HepG2 (cell line): ENCODE results near the gene UAP1L1. TPM values are rescaled to one million over a fixed set of nuclear protein-coding genes. Genes with fewer than 3 reads are reported as not detected.
A peak's percentile ranks its signal among the peaks of the same experiment; 100 is the strongest.

Experiments used
- ELF3 ChIP-seq: IDR thresholded peaks from 2 replicates; pipeline ENCODE4 v1.6.1; 2016; ENCODE audit warnings: missing genetic modification reagents, missing compliant biosample characterization
- KAT8 ChIP-seq: IDR thresholded peaks from 2 replicates; pipeline ENCODE4 v1.6.1; 2016; ENCODE audit warnings: missing genetic modification reagents, missing compliant biosample characterization
- KLF6 ChIP-seq: IDR thresholded peaks from 2 replicates; pipeline ENCODE4 v1.8.0; 2016; ENCODE audit warnings: missing biosample characterization, missing genetic modification reagents
- MBNL3 ChIP-seq: fragments of 250-450 bp; sonication (Bioruptor Pico); conservative IDR thresholded peaks from 2 replicates; pipeline ENCODE4 v1.8.0; 2022; ENCODE audit warnings: mild to moderate bottlenecking, inconsistent platforms
- ONECUT2 ChIP-seq: sonication (generic); formaldehyde crosslinking; IDR thresholded peaks from 2 replicates; pipeline ENCODE4 v1.4.0; 2020; ENCODE audit warnings: missing genetic modification reagents
- RBM22 ChIP-seq: fragments of 200-400 bp; formaldehyde crosslinking; optimal IDR thresholded peaks from 2 replicates; pipeline ENCODE3; 2017; ENCODE audit warnings: mild to moderate bottlenecking, low read length, moderate library complexity
- RFX3 ChIP-seq: IDR thresholded peaks from 2 replicates; pipeline ENCODE4 v1.6.1; 2016; ENCODE audit warnings: missing biosample characterization, missing genetic modification reagents
- ZMAT3 ChIP-seq: sonication (generic); formaldehyde crosslinking; conservative IDR thresholded peaks from 2 replicates; pipeline ENCODE4 v1.7.0; 2021; ENCODE audit warnings: missing genetic modification reagents
- ZNF331 ChIP-seq: sonication (generic); formaldehyde crosslinking; IDR thresholded peaks from 2 replicates; pipeline ENCODE4 v1.4.0; 2020; ENCODE audit warnings: missing genetic modification reagents
- ZNF746 ChIP-seq: sonication (generic); formaldehyde crosslinking; IDR thresholded peaks from 2 replicates; pipeline ENCODE4 v1.8.0; 2022; ENCODE audit warnings: mild to moderate bottlenecking, missing genetic modification reagents
- ZNF749 ChIP-seq: sonication (generic); formaldehyde crosslinking; IDR thresholded peaks from 2 replicates; pipeline ENCODE4 v1.8.0; 2022; ENCODE audit warnings: mild to moderate bottlenecking, missing genetic modification reagents, moderate library complexity, borderline replicate concordance
- ZNF775 ChIP-seq: sonication (generic); formaldehyde crosslinking; IDR thresholded peaks from 2 replicates; pipeline ENCODE4 v1.4.0; 2020; ENCODE audit warnings: missing genetic modification reagents, mild to moderate bottlenecking, moderate library complexity, borderline replicate concordance
- ZNF83 ChIP-seq: sonication (generic); formaldehyde crosslinking; IDR thresholded peaks from 2 replicates; pipeline ENCODE4 v1.4.0; 2020; ENCODE audit warnings: missing genetic modification reagents, mild to moderate bottlenecking, borderline replicate concordance
- polyA plus RNA-seq, 8 experiments: library from polyadenylated mRNA; depleted of rRNA in 3 of 8; stranded (reverse) in 7 of 8; unstranded in 1 of 8; fragments of >200 nt; fragmentation: Illumina TruSeq in 4 of 8; extraction: Trizol in 4 of 8; gene quantifications; 2 replicates each; pipeline versions ENCODE4 v1.2.1 to v1.2.3, GENCODE V29; 2011 to 2016; ENCODE audit warnings: low read depth in 4 of 8, missing spikeins in 1 of 8, mixed read lengths in 1 of 8; ENCODE audit not compliant: insufficient read depth in 1 of 8
- total RNA-seq, 5 experiments: library from RNA; depleted of rRNA; stranded (reverse); fragments of >200 nt; fragmentation: Illumina TruSeq; extraction: Trizol; gene quantifications; 2 replicates each; pipeline ENCODE4 v1.2.3, GENCODE V29; 2016; ENCODE audit warnings: low read depth in 1 of 5
- TF ChIP-seq, protein P1 (sequence below): sonication (generic); formaldehyde crosslinking; IDR thresholded peaks from 2 replicates; pipeline ENCODE4 v1.8.0; 2023; ENCODE audit warnings: mild to moderate bottlenecking, missing genetic modification reagents
- TF ChIP-seq, protein P2 (sequence below): sonication (generic); formaldehyde crosslinking; IDR thresholded peaks from 2 replicates; pipeline ENCODE4 v1.5.0; 2020; ENCODE audit warnings: mild to moderate bottlenecking, missing genetic modification reagents, moderate library complexity
- TF ChIP-seq, protein P3 (sequence below): sonication (generic); formaldehyde crosslinking; conservative IDR thresholded peaks from 2 replicates; pipeline ENCODE4 v1.8.0; 2022; ENCODE audit warnings: missing genetic modification reagents
- TF ChIP-seq, protein P4 (sequence below): sonication (generic); formaldehyde crosslinking; IDR thresholded peaks from 2 replicates; pipeline ENCODE4 v1.8.0; 2022; ENCODE audit warnings: low read depth, missing genetic modification reagents
- TF ChIP-seq, protein P5 (sequence below): sonication (generic); formaldehyde crosslinking; IDR thresholded peaks from 2 replicates; pipeline ENCODE4 v1.4.0; 2020; ENCODE audit warnings: missing genetic modification reagents, borderline replicate concordance
- TF ChIP-seq, protein P6 (sequence below): IDR thresholded peaks from 2 replicates; pipeline ENCODE4 v1.6.1; 2016; ENCODE audit warnings: mild to moderate bottlenecking, missing biosample characterization, missing genetic modification reagents

UAP1L1 gene
- total and polyA plus RNA-seq, 2 of the 13 experiments (the other 11 are each of a cell fraction or from before 2014, with no cell fraction given) = 5.4 to 6.4 TPM

DNA sequence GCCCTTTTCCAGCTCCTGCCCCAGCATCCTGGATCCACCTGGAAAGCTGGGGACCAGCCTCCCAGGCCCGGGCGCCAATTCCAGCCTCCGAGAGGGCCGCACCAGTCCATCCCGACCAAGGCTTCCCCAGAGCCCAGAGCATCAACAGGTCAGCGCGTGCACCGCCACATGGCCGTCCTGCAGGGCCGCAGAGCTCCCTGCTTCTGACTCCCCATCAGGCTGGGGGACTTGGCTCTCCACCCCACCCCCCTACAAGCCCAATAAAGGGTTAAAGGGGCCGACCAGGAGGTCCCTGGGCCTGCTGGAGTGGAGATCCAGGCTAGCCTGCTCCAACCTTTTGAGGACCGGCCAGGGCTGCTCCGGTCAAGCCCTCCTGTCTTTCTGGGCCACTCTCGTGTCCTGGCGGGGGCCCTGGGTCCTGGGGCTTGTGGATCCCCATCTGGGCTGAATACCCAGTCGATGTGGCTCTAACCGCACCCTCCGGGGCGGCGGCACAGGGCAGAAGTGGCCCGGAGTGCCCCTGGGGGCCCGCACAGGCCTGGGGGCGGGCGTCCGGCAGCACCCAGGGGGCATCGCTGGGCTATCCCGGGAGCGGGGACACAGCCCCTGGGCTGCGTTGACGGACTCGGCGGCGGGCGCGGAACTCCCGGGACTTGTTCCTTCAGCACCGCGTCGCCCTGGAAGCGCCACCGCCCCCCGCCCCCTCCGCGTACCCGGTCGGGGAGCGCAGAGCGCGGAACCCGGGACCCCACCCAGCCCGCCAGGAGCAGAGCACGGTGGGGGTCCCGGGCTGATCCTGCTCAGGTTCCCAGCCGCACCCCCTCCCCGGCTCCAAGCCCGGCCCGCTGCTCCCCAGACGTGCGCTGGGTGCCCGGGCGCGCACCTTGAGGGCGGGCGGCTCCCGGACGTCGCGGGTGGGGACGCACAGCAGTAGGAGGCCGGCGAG is 24.0 kb upstream of the UAP1L1 start (continued):
- TF ChIP-seq, protein P1, sequence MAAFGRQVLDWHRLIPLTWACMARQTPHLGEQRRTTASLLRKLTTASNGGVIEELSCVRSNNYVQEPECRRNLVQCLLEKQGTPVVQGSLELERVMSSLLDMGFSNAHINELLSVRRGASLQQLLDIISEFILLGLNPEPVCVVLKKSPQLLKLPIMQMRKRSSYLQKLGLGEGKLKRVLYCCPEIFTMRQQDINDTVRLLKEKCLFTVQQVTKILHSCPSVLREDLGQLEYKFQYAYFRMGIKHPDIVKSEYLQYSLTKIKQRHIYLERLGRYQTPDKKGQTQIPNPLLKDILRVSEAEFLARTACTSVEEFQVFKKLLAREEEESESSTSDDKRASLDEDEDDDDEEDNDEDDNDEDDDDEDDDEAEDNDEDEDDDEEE (CRISPR knock-in tag) = 0 out of 2 replicates have a peak, but pooled peaks have one; percentile 63
- TF ChIP-seq ZNF749 (CRISPR knock-in tag) (no peak), KLF6 (no peak), ZNF83 (CRISPR knock-in tag) (no peak), RBM22 (no peak), ELF3 (no peak), RFX3 (no peak), ZNF331 (CRISPR knock-in tag) (no peak), ONECUT2 (CRISPR knock-in tag) (no peak), KAT8 (CRISPR knock-in tag) (no peak), ZNF775 (CRISPR knock-in tag) (no peak), ZMAT3 (CRISPR knock-in tag) (0 out of 2 replicates have a peak, but pooled peaks have one; percentile 47), MBNL3 (CRISPR knock-in tag) (no peak), ZNF746 (CRISPR knock-in tag) (no peak)
- TF ChIP-seq, protein P2, sequence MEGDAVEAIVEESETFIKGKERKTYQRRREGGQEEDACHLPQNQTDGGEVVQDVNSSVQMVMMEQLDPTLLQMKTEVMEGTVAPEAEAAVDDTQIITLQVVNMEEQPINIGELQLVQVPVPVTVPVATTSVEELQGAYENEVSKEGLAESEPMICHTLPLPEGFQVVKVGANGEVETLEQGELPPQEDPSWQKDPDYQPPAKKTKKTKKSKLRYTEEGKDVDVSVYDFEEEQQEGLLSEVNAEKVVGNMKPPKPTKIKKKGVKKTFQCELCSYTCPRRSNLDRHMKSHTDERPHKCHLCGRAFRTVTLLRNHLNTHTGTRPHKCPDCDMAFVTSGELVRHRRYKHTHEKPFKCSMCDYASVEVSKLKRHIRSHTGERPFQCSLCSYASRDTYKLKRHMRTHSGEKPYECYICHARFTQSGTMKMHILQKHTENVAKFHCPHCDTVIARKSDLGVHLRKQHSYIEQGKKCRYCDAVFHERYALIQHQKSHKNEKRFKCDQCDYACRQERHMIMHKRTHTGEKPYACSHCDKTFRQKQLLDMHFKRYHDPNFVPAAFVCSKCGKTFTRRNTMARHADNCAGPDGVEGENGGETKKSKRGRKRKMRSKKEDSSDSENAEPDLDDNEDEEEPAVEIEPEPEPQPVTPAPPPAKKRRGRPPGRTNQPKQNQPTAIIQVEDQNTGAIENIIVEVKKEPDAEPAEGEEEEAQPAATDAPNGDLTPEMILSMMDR = no peak
- TF ChIP-seq, protein P3, sequence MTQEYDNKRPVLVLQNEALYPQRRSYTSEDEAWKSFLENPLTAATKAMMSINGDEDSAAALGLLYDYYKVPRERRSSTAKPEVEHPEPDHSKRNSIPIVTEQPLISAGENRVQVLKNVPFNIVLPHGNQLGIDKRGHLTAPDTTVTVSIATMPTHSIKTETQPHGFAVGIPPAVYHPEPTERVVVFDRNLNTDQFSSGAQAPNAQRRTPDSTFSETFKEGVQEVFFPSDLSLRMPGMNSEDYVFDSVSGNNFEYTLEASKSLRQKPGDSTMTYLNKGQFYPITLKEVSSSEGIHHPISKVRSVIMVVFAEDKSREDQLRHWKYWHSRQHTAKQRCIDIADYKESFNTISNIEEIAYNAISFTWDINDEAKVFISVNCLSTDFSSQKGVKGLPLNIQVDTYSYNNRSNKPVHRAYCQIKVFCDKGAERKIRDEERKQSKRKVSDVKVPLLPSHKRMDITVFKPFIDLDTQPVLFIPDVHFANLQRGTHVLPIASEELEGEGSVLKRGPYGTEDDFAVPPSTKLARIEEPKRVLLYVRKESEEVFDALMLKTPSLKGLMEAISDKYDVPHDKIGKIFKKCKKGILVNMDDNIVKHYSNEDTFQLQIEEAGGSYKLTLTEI (CRISPR knock-in tag) = no peak
- TF ChIP-seq, protein P4, sequence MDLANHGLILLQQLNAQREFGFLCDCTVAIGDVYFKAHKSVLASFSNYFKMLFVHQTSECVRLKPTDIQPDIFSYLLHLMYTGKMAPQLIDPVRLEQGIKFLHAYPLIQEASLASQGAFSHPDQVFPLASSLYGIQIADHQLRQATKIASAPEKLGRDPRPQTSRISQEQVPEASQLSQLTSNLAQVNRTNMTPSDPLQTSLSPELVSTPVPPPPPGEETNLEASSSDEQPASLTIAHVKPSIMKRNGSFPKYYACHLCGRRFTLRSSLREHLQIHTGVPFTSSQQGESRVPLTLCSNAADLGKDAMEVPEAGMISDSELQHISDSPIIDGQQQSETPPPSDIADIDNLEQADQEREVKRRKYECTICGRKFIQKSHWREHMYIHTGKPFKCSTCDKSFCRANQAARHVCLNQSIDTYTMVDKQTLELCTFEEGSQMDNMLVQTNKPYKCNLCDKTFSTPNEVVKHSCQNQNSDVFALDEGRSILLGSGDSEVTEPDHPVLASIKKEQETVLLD (CRISPR knock-in tag) = peak; percentile 40; the same call in 1 of the 2 replicates
- TF ChIP-seq, protein P5, sequence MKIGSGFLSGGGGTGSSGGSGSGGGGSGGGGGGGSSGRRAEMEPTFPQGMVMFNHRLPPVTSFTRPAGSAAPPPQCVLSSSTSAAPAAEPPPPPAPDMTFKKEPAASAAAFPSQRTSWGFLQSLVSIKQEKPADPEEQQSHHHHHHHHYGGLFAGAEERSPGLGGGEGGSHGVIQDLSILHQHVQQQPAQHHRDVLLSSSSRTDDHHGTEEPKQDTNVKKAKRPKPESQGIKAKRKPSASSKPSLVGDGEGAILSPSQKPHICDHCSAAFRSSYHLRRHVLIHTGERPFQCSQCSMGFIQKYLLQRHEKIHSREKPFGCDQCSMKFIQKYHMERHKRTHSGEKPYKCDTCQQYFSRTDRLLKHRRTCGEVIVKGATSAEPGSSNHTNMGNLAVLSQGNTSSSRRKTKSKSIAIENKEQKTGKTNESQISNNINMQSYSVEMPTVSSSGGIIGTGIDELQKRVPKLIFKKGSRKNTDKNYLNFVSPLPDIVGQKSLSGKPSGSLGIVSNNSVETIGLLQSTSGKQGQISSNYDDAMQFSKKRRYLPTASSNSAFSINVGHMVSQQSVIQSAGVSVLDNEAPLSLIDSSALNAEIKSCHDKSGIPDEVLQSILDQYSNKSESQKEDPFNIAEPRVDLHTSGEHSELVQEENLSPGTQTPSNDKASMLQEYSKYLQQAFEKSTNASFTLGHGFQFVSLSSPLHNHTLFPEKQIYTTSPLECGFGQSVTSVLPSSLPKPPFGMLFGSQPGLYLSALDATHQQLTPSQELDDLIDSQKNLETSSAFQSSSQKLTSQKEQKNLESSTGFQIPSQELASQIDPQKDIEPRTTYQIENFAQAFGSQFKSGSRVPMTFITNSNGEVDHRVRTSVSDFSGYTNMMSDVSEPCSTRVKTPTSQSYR (CRISPR knock-in tag) = 0 out of 2 replicates have a peak, but pooled peaks have one; percentile 21
- TF ChIP-seq, protein P6, sequence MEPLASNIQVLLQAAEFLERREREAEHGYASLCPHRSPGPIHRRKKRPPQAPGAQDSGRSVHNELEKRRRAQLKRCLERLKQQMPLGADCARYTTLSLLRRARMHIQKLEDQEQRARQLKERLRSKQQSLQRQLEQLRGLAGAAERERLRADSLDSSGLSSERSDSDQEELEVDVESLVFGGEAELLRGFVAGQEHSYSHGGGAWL (CRISPR knock-in tag) = no peak
